ENCODE results near the gene PHLDB3. TPM values are rescaled to one million over a fixed set of nuclear protein-coding genes. Genes with fewer than 3 reads are reported as not detected.

The PHLDB3 gene
- total RNA-seq, 1 experiment from 2014 or later, result 8.5 TPM

DNA sequence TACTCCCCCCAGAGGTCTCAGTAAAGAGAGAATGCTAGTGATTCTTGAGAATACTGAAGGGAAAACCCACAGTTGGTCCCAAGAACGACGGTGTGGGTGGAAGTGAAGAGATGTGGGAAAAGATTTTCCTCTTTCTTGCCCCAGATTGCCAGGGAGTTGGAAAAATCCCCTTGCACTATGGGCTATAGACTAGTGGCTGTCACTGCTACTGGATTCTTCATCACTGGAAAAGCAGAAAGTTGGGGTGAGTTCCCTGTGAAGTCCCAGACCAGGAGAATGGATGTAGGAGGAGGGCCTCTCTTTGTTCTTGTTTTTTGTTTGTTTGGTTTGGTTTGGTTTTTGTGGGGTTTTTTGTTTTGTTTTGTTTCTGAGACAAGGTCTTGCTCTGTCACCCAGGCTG is 50.5 kb downstream of the PHLDB3 start:
- Histone ChIP-seq H3K27me3 (ENCODE audit: insufficient read depth, low read length) (no peaks in the 10 kb centered on the region; the same call in 1 of the 2 replicates), H2BK120ac (ENCODE audit: low read depth, low read length, poor library complexity, severe bottlenecking) (no peak overlapping the region), H3K27ac (ENCODE audit: insufficient read length, low read depth, low read length) (no peak overlapping the region), H2AFZ (ENCODE audit: low read length) (no peak overlapping the region), H2BK5ac (ENCODE audit: insufficient read length, low read length) (no peak overlapping the region), H4K91ac (ENCODE audit: insufficient read length, low read depth, low read length) (no peak overlapping the region), H2BK12ac (ENCODE audit: insufficient read length, low read depth, low read length) (no peak overlapping the region), H3K4me1 (ENCODE audit: insufficient read depth, low read length) (no peaks in the 10 kb centered on the region; the same call in 1 of the 2 replicates), H2BK20ac (ENCODE audit: low read depth, low read length, poor library complexity, severe bottlenecking) (no peak overlapping the region), H3K4me2 (ENCODE audit: insufficient read depth, insufficient read length, low read length) (no peak overlapping the region), H4K5ac (ENCODE audit: insufficient read length, low read depth, low read length) (no peak overlapping the region), H3K23me2 (ENCODE audit: insufficient read length, low read depth, low read length, poor library complexity, severe bottlenecking) (no peaks in the 10 kb centered on the region), H3K4ac (ENCODE audit: low read depth, low read length) (no peak overlapping the region), H3K79me1 (ENCODE audit: insufficient read depth, low read depth, low read length, poor library complexity, severe bottlenecking) (no peaks in the 10 kb centered on the region), H3K9me3 (ENCODE audit: control insufficient read depth, low read depth, low read length) (no peaks in the 10 kb centered on the region), H2BK15ac (ENCODE audit: low read depth, low read length) (no peak overlapping the region), H3K79me2 (ENCODE audit: insufficient read depth, low read length) (no peaks in the 10 kb centered on the region), H3K18ac (ENCODE audit: insufficient read length, low read depth, low read length) (no peak overlapping the region), H3K9ac (ENCODE audit: extremely low read depth, insufficient read length, low read length) (no peak overlapping the region), H3K14ac (ENCODE audit: insufficient read depth, low read length) (no peak overlapping the region), H3K23ac (ENCODE audit: insufficient read length, low read depth, low read length) (no peak overlapping the region), H4K8ac (replicated peaks; ENCODE audit: insufficient read length, low read depth, low read length) (no peak overlapping the region), H3K56ac (ENCODE audit: insufficient read length, low read depth, low read length) (no peak overlapping the region), H4K20me1 (ENCODE audit: control insufficient read depth, insufficient read depth, insufficient read length) (no peaks in the 10 kb centered on the region), H2AK5ac (ENCODE audit: insufficient read length, low read length) (no peak overlapping the region), H3T11ph (ENCODE audit: low read length) (no peak overlapping the region)
- Mint-ChIP-seq H3K4me3 (no peak overlapping the region), H3K9me3 (peaks cover 9 to 11% of the 10 kb centered on the region in 2 experiments), H3K27me3 (ENCODE audit: low read depth) (peaks cover 17% of the 10 kb centered on the region), H3K36me3 (ENCODE audit: insufficient read depth in 1 of 3, low read depth in 3 of 3) (no peaks in the 10 kb centered on the region; a peak in 1 of 7 replicates), H3K27ac (no peak overlapping the region), H3K4me1 (peaks cover 4% of the 10 kb centered on the region in 2 experiments; a peak in 2 of 4 replicates)
- no peak for DNase-seq
- no CpG with 5 or more reads among the region's 2 CpGs for WGBS (ENCODE audit: extremely low coverage, insufficient read length, low lambda C conversion rate)
- TF ChIP-seq CTCF (conservative IDR thresholded peaks at IDR 0.05), result no peak
